SH-SY5Y (cell line): Measurements from ENCODE around the gene SOD2.

Experiments used
- GATA2 ChIP-seq: IDR thresholded peaks from 2 replicates; pipeline ENCODE4 v1.6.1; 2011; ENCODE audit warnings: mild to moderate bottlenecking, low read depth, low read length
- GATA3 ChIP-seq: IDR thresholded peaks from 2 replicates; pipeline ENCODE4 v1.6.1; 2011; ENCODE audit warnings: low read depth, mild to moderate bottlenecking, low read length, moderate library complexity

DNA sequence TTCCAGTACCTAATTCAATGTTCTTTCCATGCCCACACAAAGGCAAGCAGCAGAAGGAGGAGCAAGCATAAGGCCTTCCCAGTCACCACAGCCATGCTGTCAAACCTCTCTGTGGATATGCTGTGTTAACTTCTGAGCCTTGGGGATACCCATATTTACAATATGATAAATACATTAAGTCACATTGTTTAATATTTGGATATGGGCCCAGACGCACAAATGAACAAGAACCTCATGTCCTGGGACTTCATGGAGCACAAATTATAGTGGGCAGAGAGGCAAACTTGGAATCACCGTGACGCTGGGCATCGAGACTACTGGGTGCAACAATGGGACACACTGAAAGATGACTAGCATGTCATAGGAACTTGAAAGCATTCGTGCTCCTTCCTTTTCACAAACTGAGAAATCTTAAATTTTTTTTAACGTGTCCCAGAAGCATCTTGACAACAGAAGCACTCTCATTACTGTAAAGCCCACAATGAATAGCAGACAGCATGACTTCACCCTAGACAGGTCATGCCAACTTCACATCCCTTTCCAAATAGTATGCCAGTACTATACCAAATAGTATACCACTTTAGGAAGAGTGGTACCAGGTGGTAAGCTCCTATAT, 16.0 kb downstream of the SOD2 start:
- TF ChIP-seq GATA3 (no peak), GATA2 (no peak)
